SK-N-SH (cell line): Measurements from ENCODE around the gene CA7. TPM values are rescaled to one million over a fixed set of nuclear protein-coding genes. Genes with fewer than 3 reads are reported as not detected.
A peak's percentile ranks its signal among the peaks of the same experiment; 100 is the strongest.

Experiments
- CTCF ChIA-PET: fragments of 300-600, 350-600 bp; formaldehyde crosslinking; extraction: SDS; loops from one replicate; lab custom pipeline; 2021; lab: Yijun Ruan, JAX
- POLR2A ChIA-PET: fragments of 350-600 bp; sonication (Branson Sonifier 250); formaldehyde crosslinking; extraction: SDS; loops from one replicate; lab custom pipeline; 2020; ENCODE audit warnings: antibody characterized with exemption, inconsistent platforms; lab: Yijun Ruan, JAX
- DNase-seq: peaks from one replicate; pipeline ENCODE4 v3.0.0; 2012
- H2AFZ ChIP-seq: fragments of 200-600 bp; sonication (generic); 2 replicates; pipeline ENCODE4 v1.8.1; 2016; ENCODE audit warnings: antibody characterized with exemption, mild to moderate bottlenecking, low read depth
- H3F3A ChIP-seq: fragments of 200-600 bp; sonication (generic); replicated peaks from 2 replicates; pipeline ENCODE3; 2016; ENCODE audit warnings: antibody characterized with exemption, mild to moderate bottlenecking; ENCODE audit not compliant: insufficient read depth
- H3K27ac ChIP-seq, 2 experiments: fragments of 200-500 bp in 1 of 2; fragments of 200-600 bp in 1 of 2; sonication (Bioruptor generic) in 1 of 2; sonication (generic), shearing (Covaris generic) in 1 of 2; 2 replicates each; pipeline versions ENCODE4 v1.5.1 to v1.6.1; 2014 to 2016; ENCODE audit warnings: low read depth in 2 of 2, inconsistent platforms in 1 of 2, low read length in 1 of 2, mild to moderate bottlenecking in 1 of 2, mixed read lengths in 1 of 2
- H3K27me3 ChIP-seq: fragments of 200-600 bp; sonication (generic), shearing (Covaris generic); 2 replicates; pipeline ENCODE4 v1.6.1; 2016; ENCODE audit warnings: mixed run types; ENCODE audit not compliant: insufficient read depth
- H3K36me3 ChIP-seq, 2 experiments: fragments of 200-500 bp in 1 of 2; fragments of 200-600 bp in 1 of 2; sonication (Bioruptor generic) in 1 of 2; sonication (generic) in 1 of 2; replicated peaks in 1 of 2; 2 replicates each; pipeline versions ENCODE3 to v1.5.1; 2014 to 2016; ENCODE audit warnings: low read length in 1 of 2, mild to moderate bottlenecking in 1 of 2; ENCODE audit not compliant: insufficient read depth in 2 of 2, control insufficient read depth in 1 of 2
- H3K4me1 ChIP-seq, 2 experiments: fragments of 200-500 bp in 1 of 2; fragments of 200-600 bp in 1 of 2; sonication (Bioruptor generic) in 1 of 2; sonication (generic), shearing (Covaris generic) in 1 of 2; 2 replicates each; pipeline versions ENCODE4 v1.5.1 to v1.6.1; 2014 to 2016; ENCODE audit warnings: low read depth in 1 of 2, low read length in 1 of 2, mixed run types in 1 of 2; ENCODE audit not compliant: insufficient read depth in 2 of 2, control insufficient read depth in 1 of 2
- H3K4me2 ChIP-seq: fragments of 200-600 bp; sonication (generic), shearing (Covaris generic); 2 replicates; pipeline ENCODE4 v1.6.1; 2017; ENCODE audit warnings: mixed run types
- H3K4me3 ChIP-seq, 2 experiments: fragments of 200-500 bp in 1 of 2; fragments of 200-600 bp in 1 of 2; sonication (Bioruptor generic) in 1 of 2; sonication (generic), shearing (Covaris generic) in 1 of 2; 2 replicates each; pipeline versions ENCODE4 v1.5.1 to v1.8.1; 2014 to 2016; ENCODE audit warnings: low read depth in 2 of 2, inconsistent platforms in 1 of 2, low read length in 1 of 2, mild to moderate bottlenecking in 1 of 2, mixed read lengths in 1 of 2, moderate library complexity in 1 of 2
- H3K79me2 ChIP-seq: fragments of 200-600 bp; sonication (generic); 2 replicates; pipeline ENCODE4 v1.8.1; 2017; ENCODE audit warnings: mild to moderate bottlenecking; ENCODE audit not compliant: insufficient read depth
- H3K9ac ChIP-seq: fragments of 200-600 bp; sonication (generic); 2 replicates; pipeline ENCODE4 v1.6.1; 2017; ENCODE audit warnings: mixed run types
- H3K9me2 ChIP-seq: fragments of 200-600 bp; sonication (generic); 2 replicates; pipeline ENCODE4 v1.6.1; 2017; ENCODE audit warnings: mixed run types
- H3K9me3 ChIP-seq: fragments of 200-600 bp; sonication (generic); 2 replicates; pipeline ENCODE4 v1.6.1; 2017; ENCODE audit warnings: mixed run types, mild to moderate bottlenecking, moderate library complexity
- H4K20me1 ChIP-seq: fragments of 200-600 bp; sonication (generic); 2 replicates; pipeline ENCODE4 v1.6.1; 2017; ENCODE audit warnings: mild to moderate bottlenecking, mixed run types; ENCODE audit not compliant: insufficient read depth
- CHD2 ChIP-seq: fragments of 150-350 bp; IDR thresholded peaks from 2 replicates; pipeline ENCODE4 v1.6.1; 2018; ENCODE audit warnings: low read length; ENCODE audit not compliant: partially characterized antibody
- FOSL2 ChIP-seq: IDR thresholded peaks from 2 replicates; pipeline ENCODE4 v1.4.0; 2012; ENCODE audit warnings: low read depth, mild to moderate bottlenecking, moderate library complexity, borderline replicate concordance
- JUND ChIP-seq: IDR thresholded peaks from 2 replicates; pipeline ENCODE4 v1.4.0; 2012
- MXI1 ChIP-seq: IDR thresholded peaks from 2 replicates; pipeline ENCODE4 v1.6.1; 2012; ENCODE audit warnings: mild to moderate bottlenecking, low read depth, low read length, improper control_type of control experiment
- NFIC ChIP-seq: IDR thresholded peaks from 2 replicates; pipeline ENCODE4 v1.4.0; 2012; ENCODE audit warnings: borderline replicate concordance
- RFX5 ChIP-seq: IDR thresholded peaks from 2 replicates; pipeline ENCODE4 v1.6.1; 2012; ENCODE audit warnings: mild to moderate bottlenecking, improper control_type of control experiment, low read length
- SMC3 ChIP-seq: IDR thresholded peaks from 2 replicates; pipeline ENCODE4 v1.6.1; 2012; ENCODE audit warnings: low read depth, low read length, improper control_type of control experiment
- TCF12 ChIP-seq: IDR thresholded peaks from 2 replicates; pipeline ENCODE4 v1.4.0; 2012
- TEAD4 ChIP-seq: IDR thresholded peaks from 2 replicates; pipeline ENCODE4 v1.4.0; 2012; ENCODE audit warnings: mild to moderate bottlenecking, borderline replicate concordance; ENCODE audit not compliant: insufficient read depth
- WGBS: methylation state at CpG from one replicate; pipeline ENCODE4 v1.1.6; 2017; ENCODE audit warnings: low lambda C conversion rate; 5-methylcytosine and 5-hydroxymethylcytosine counted together
- polyA plus RNA-seq, 3 experiments: library from polyadenylated mRNA; depleted of rRNA; stranded (reverse); fragments of >200 nt; gene quantifications; 2 replicates each; pipeline ENCODE4 v1.2.3, GENCODE V29; 2012
- TF ChIP-seq, protein P1 (sequence below): IDR thresholded peaks from 2 replicates; pipeline ENCODE4 v1.4.0; 2012; ENCODE audit warnings: low read depth
- TF ChIP-seq, protein P2 (sequence below): IDR thresholded peaks from 2 replicates; pipeline ENCODE4; 2012
- TF ChIP-seq, protein P3 (sequence below): IDR thresholded peaks from 2 replicates; pipeline ENCODE4 v1.4.0; 2012; ENCODE audit warnings: low read depth, borderline replicate concordance
- TF ChIP-seq, protein P4 (sequence below): IDR thresholded peaks from 2 replicates; pipeline ENCODE4 v1.6.1; 2012; ENCODE audit warnings: mild to moderate bottlenecking, low read depth, low read length, moderate library complexity

Gene CA7
- polyA plus RNA-seq, 1 of the 3 experiments (the other 2 are of a cell fraction), result 0.12 TPM

DNA sequence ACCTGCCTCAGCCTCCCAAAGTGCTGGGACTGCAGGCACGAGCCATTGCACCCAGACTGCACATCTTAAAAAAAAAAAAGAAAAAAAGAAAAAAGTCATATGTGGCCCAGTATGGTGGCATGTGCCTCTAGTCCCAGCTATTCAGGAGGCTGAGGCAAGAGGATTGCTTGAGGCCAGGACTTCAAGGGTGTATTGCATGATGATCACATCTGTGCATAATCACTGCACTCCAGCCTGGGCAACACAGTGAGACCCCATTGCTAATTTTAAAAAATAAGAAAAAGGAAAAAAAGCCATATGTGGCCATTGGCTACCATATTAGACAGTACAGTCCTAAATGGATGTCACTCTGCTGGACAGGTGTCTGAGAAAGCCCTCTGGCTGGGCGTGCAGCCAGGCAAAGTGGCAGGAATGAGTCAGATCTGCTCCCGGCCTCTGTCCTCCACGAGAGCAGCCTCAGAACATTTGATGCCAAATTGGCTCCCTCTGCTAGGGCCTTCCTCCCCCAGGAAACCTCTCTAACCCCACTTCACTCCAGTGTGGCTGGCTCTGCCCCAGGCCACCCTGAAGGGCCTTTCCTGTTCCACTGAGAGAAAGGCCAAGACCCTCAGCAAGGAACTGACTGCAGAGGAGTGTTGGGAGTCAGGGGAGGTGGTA lies 14.7 kb downstream of the CA7 start:
- TF ChIP-seq RFX5 (no peak), NFIC (peak; percentile 78), JUND (peak; percentile 46; the same call in 1 of the 2 replicates), SMC3 (no peak), TCF12 (peak; percentile 57), FOSL2 (0 out of 2 replicates have a peak, but pooled peaks have one; percentile 33)
- TF ChIP-seq, protein P1, sequence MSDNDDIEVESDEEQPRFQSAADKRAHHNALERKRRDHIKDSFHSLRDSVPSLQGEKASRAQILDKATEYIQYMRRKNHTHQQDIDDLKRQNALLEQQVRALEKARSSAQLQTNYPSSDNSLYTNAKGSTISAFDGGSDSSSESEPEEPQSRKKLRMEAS, result 0 out of 2 replicates have a peak, but pooled peaks have one; percentile 45
- TF ChIP-seq, protein P2, sequence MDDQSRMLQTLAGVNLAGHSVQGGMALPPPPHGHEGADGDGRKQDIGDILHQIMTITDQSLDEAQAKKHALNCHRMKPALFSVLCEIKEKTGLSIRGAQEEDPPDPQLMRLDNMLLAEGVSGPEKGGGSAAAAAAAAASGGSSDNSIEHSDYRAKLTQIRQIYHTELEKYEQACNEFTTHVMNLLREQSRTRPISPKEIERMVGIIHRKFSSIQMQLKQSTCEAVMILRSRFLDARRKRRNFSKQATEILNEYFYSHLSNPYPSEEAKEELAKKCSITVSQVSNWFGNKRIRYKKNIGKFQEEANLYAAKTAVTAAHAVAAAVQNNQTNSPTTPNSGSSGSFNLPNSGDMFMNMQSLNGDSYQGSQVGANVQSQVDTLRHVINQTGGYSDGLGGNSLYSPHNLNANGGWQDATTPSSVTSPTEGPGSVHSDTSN, result peak; percentile 64
- ChIA-PET CTCF (interaction anchor here (1.0 to 5.6 kb wide), 5 partner anchors 9 to 28 kb away, joined by 3 to 26 read pairs (median 22); partner anchors contain the start of gene NAE1), POLR2A (interaction anchor here (0.6 kb wide), 1 partner anchor 34 kb away, joined by 3 read pairs; no protein-coding TSS in a partner anchor)
- no peak overlapping the region for H2AFZ ChIP-seq
- H3K9ac ChIP-seq, result no peak overlapping the region
- no peaks in the 10 kb centered on the region for H3K9me2 ChIP-seq
- no peaks in the 10 kb centered on the region for H3K27me3 ChIP-seq
- H3K9me3 ChIP-seq, result no peaks in the 10 kb centered on the region
- no peaks in the 10 kb centered on the region for H4K20me1 ChIP-seq
- no peak overlapping the region; a peak in 1 of 4 replicates for H3K27ac ChIP-seq
- H3K4me1 ChIP-seq, result peaks cover 7 to 12% of the 10 kb centered on the region in 2 experiments; a peak in 2 of 4 replicates
- 0 out of 2 replicates have a peak overlapping the region, but pooled peaks have one; percentile 1 for H3K4me2 ChIP-seq
- no peak overlapping the region for H3K4me3 ChIP-seq
- no peaks in the 10 kb centered on the region for H3K36me3 ChIP-seq
- no peaks in the 10 kb centered on the region for H3K79me2 ChIP-seq
- 35% methylated on average over 4 of the region's 4 CpGs for WGBS
- peak; percentile 19 for DNase-seq
- H3F3A ChIP-seq, result peaks cover 8% of the 10 kb centered on the region

DNA sequence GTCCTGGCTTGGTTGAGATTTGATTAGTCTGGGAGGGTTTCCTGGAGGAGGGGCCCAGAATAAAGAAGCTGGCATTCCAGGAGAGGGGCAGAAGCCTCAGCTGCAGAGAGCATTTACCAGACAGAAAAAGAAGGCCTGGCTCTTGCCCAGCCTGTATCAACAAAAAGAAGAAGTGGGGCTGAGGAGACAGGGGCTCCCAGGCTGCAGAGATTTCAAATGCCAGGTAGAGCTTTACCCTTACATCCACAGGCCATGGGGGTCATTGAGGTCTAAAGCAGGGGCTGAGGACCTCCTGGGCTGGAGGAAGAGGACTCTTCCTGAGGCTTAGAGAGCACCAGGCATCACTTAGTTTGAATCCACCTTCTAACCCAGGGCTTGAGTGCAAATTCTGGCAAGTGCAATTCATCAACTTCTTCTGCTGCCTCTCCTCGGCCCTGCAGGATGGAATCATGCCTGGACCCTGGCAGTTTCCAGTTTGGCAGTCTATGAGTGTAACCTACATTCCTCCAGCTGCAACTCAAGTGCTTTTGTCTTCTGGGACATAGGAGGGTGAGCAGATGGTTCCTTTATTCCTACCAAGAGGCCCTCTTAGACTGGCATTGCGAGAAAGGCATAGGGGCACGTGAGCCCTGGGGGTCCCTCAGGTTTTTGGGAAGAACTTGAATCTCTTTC lies 15.3 kb downstream of the CA7 start:
- peaks cover 8% of the 10 kb centered on the region for H3F3A ChIP-seq
- H3K36me3 ChIP-seq, result no peaks in the 10 kb centered on the region
- H3K4me2 ChIP-seq, result 0 out of 2 replicates have a peak overlapping the region, but pooled peaks have one; percentile 1
- DNase-seq, result no peak
- no peak overlapping the region for H2AFZ ChIP-seq
- ChIA-PET POLR2A (interaction anchor here (0.6 kb wide), 1 partner anchor 35 kb away, joined by 3 read pairs; no protein-coding TSS in a partner anchor), CTCF (interaction anchor here (1.0 to 5.6 kb wide), 6 partner anchors 8 to 36 kb away, joined by 3 to 26 read pairs (median 4); partner anchors contain the start of gene NAE1)
- H3K4me1 ChIP-seq, result peaks cover 7 to 12% of the 10 kb centered on the region in 2 experiments; a peak in 2 of 4 replicates
- no peak overlapping the region; a peak in 1 of 4 replicates for H3K27ac ChIP-seq
- TF ChIP-seq, protein P1, result no peak
- TF ChIP-seq, protein P3, sequence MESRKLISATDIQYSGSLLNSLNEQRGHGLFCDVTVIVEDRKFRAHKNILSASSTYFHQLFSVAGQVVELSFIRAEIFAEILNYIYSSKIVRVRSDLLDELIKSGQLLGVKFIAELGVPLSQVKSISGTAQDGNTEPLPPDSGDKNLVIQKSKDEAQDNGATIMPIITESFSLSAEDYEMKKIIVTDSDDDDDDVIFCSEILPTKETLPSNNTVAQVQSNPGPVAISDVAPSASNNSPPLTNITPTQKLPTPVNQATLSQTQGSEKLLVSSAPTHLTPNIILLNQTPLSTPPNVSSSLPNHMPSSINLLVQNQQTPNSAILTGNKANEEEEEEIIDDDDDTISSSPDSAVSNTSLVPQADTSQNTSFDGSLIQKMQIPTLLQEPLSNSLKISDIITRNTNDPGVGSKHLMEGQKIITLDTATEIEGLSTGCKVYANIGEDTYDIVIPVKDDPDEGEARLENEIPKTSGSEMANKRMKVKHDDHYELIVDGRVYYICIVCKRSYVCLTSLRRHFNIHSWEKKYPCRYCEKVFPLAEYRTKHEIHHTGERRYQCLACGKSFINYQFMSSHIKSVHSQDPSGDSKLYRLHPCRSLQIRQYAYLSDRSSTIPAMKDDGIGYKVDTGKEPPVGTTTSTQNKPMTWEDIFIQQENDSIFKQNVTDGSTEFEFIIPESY, result no peak
- TF ChIP-seq CHD2 (no peak), TEAD4 (no peak), MXI1 (no peak)
- TF ChIP-seq, protein P4, sequence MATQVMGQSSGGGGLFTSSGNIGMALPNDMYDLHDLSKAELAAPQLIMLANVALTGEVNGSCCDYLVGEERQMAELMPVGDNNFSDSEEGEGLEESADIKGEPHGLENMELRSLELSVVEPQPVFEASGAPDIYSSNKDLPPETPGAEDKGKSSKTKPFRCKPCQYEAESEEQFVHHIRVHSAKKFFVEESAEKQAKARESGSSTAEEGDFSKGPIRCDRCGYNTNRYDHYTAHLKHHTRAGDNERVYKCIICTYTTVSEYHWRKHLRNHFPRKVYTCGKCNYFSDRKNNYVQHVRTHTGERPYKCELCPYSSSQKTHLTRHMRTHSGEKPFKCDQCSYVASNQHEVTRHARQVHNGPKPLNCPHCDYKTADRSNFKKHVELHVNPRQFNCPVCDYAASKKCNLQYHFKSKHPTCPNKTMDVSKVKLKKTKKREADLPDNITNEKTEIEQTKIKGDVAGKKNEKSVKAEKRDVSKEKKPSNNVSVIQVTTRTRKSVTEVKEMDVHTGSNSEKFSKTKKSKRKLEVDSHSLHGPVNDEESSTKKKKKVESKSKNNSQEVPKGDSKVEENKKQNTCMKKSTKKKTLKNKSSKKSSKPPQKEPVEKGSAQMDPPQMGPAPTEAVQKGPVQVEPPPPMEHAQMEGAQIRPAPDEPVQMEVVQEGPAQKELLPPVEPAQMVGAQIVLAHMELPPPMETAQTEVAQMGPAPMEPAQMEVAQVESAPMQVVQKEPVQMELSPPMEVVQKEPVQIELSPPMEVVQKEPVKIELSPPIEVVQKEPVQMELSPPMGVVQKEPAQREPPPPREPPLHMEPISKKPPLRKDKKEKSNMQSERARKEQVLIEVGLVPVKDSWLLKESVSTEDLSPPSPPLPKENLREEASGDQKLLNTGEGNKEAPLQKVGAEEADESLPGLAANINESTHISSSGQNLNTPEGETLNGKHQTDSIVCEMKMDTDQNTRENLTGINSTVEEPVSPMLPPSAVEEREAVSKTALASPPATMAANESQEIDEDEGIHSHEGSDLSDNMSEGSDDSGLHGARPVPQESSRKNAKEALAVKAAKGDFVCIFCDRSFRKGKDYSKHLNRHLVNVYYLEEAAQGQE, result no peak
- no peaks in the 10 kb centered on the region for H3K27me3 ChIP-seq
- H3K4me3 ChIP-seq, result no peak overlapping the region
- H4K20me1 ChIP-seq, result no peaks in the 10 kb centered on the region
- H3K9me2 ChIP-seq, result no peaks in the 10 kb centered on the region
- H3K9ac ChIP-seq, result no peak overlapping the region
- no peaks in the 10 kb centered on the region for H3K79me2 ChIP-seq
- WGBS, result 88% methylated on average over 3 of the region's 3 CpGs
- no peaks in the 10 kb centered on the region for H3K9me3 ChIP-seq
